Thyroid gland (tissue), 4 donors: ENCODE results near the gene SIRPD.
"Not testable (repeated sequence)": the region's sequence is repeated elsewhere in the genome, so short reads cannot be mapped to it uniquely, and the experiment has no call there.

Experiments
- CTCF ChIP-seq, 6 experiments: fragments of 200-600 bp in 3 of 6; fragments of 450-650 bp in 3 of 6; sonication (generic) in 3 of 6; IDR thresholded peaks; one replicate each; pipeline ENCODE4 v1.5.1; 2016 to 2019; ENCODE audit warnings: antibody characterized with exemption in 6 of 6, mild to moderate bottlenecking in 2 of 6, inconsistent platforms in 1 of 6, moderate library complexity in 1 of 6
- POLR2A ChIP-seq, 2 donors: fragments of 450-650 bp; IDR thresholded peaks; one replicate each; pipeline ENCODE4 v1.6.1; 2017; ENCODE audit warnings: antibody characterized with exemption in 2 of 2, mild to moderate bottlenecking in 2 of 2, moderate library complexity in 1 of 2

DNA sequence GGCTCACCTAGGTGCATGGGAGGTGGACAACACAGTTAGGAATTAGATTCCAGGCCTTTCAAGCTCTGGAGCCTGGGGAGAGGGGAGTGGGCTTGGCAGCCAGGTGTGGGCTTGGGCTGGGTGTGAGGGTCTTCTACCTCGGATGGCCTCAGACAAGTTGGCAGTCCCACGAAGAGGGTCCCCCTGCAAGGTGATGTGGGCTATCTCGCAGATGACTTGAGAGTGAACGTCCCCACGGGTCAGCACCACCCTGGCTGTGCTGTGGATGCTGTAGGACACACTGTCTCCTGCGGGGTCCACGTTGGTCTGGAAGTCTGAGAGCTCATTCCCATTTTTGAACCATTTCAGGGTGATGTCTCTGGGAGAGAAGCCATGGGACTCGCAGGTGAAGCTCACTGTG lies 14.1 kb upstream of the SIRPD start:
- not testable (repeated sequence) for TF ChIP-seq CTCF, POLR2A (IDR thresholded peaks at IDR 0.05)
